Breast epithelium (tissue), 3 donors: ENCODE data around the gene TIFAB.

Experiments
- POLR2A ChIP-seq: fragments of 450-650 bp; IDR thresholded peaks from one replicate; pipeline ENCODE4 v1.6.1; 2016; ENCODE audit warnings: antibody characterized with exemption, mild to moderate bottlenecking, moderate library complexity
- POLR2AphosphoS5 ChIP-seq, 3 donors: sonication (generic); formaldehyde crosslinking; IDR thresholded peaks; one replicate each; pipeline ENCODE4 v1.6.1; 2017; ENCODE audit warnings: antibody characterized with exemption in 3 of 3

DNA sequence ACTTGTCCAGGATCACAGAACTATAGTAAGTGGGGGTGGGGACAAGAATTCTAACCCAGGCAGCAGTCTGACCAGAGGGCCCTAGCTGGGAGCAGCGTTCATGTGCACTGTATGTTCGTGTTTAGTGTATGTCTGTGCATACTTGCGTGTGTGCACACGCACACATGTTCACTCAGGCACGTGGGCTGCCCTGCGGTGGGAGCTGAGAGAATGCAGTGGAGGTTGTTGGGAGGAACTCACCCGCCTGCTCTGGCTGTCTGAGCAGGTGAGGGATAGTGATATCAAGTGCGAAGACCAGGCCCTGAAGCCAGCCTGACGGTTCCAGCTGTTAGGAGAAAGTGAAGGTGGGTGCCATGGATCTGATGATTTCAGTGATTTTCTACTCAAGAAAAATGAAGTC is 5.9 kb downstream of the TIFAB start:
- TF ChIP-seq POLR2A = no peak
- no peak for TF ChIP-seq POLR2AphosphoS5 (IDR thresholded peaks at IDR 0.05)
